GM23338 (cell line): Measurements from ENCODE around the gene FBLN1.
"Not testable (repeated sequence)": the region's sequence is repeated elsewhere in the genome, so short reads cannot be mapped to it uniquely, and the experiment has no call there.

Experiments used
- EZH2 ChIP-seq: fragments of 200-600 bp; sonication (generic); IDR thresholded peaks from one replicate; pipeline ENCODE4 v1.8.0; 2017; ENCODE audit warnings: antibody characterized with exemption, mild to moderate bottlenecking, low read depth; ENCODE audit not compliant: unreplicated experiment
- EZH2phosphoT487 ChIP-seq: fragments of 200-600 bp; sonication (generic); IDR thresholded peaks from one replicate; pipeline ENCODE4 v1.8.1; 2018; ENCODE audit warnings: antibody characterized with exemption; ENCODE audit not compliant: unreplicated experiment
- JUNB ChIP-seq: IDR thresholded peaks from one replicate; pipeline ENCODE4 v1.6.1; 2016; ENCODE audit warnings: antibody characterized with exemption; ENCODE audit not compliant: unreplicated experiment
- POLR2AphosphoS5 ChIP-seq: IDR thresholded peaks from 2 replicates; pipeline ENCODE4 v1.6.1; 2016; ENCODE audit warnings: antibody characterized with exemption, low read depth
- TF ChIP-seq, protein P1 (sequence below), 2 experiments: fragments of 200-600 bp in 1 of 2; sonication (generic) in 1 of 2; conservative IDR thresholded peaks; 2 replicates each; pipeline versions ENCODE4 v1.5.1 to v1.6.1; 2016 to 2017; ENCODE audit warnings: antibody characterized with exemption in 2 of 2, low read depth in 2 of 2, mild to moderate bottlenecking in 2 of 2, moderate library complexity in 1 of 2
- TF ChIP-seq, protein P2 (sequence below): IDR thresholded peaks from 2 replicates; pipeline ENCODE4 v1.6.1; 2016; ENCODE audit warnings: antibody characterized with exemption
- TF ChIP-seq, protein P3 (sequence below): IDR thresholded peaks from one replicate; pipeline ENCODE4 v1.6.1; 2018; ENCODE audit warnings: antibody characterized with exemption; ENCODE audit not compliant: unreplicated experiment

DNA sequence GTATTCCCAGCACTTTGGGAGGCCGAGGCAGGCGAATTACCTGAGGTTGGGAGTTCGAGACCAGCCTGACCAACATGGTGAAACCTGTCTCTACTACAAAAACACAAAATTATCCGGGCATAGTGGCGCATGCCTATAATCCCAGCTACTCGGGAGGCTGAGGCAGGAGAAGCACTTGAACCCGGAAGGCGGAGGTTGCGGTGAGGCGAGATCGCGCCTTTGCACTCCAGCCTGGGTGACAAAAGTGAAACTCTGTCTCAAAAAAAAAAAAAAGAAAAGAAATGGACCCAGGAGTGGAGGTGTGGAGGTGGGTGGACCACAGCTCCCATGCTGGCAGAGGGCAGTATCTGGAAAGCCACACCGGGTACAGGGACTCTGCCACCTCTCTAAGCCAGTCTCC is 7.1 kb upstream of the FBLN1 start:
- not testable (repeated sequence) for TF ChIP-seq EZH2, EZH2phosphoT487, POLR2AphosphoS5, JUNB
- TF ChIP-seq, protein P1, sequence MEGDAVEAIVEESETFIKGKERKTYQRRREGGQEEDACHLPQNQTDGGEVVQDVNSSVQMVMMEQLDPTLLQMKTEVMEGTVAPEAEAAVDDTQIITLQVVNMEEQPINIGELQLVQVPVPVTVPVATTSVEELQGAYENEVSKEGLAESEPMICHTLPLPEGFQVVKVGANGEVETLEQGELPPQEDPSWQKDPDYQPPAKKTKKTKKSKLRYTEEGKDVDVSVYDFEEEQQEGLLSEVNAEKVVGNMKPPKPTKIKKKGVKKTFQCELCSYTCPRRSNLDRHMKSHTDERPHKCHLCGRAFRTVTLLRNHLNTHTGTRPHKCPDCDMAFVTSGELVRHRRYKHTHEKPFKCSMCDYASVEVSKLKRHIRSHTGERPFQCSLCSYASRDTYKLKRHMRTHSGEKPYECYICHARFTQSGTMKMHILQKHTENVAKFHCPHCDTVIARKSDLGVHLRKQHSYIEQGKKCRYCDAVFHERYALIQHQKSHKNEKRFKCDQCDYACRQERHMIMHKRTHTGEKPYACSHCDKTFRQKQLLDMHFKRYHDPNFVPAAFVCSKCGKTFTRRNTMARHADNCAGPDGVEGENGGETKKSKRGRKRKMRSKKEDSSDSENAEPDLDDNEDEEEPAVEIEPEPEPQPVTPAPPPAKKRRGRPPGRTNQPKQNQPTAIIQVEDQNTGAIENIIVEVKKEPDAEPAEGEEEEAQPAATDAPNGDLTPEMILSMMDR (conservative IDR thresholded peaks at IDR 0.05; ENCODE audit: low read depth in 2 of 2): not testable (repeated sequence)
- TF ChIP-seq, protein P2, sequence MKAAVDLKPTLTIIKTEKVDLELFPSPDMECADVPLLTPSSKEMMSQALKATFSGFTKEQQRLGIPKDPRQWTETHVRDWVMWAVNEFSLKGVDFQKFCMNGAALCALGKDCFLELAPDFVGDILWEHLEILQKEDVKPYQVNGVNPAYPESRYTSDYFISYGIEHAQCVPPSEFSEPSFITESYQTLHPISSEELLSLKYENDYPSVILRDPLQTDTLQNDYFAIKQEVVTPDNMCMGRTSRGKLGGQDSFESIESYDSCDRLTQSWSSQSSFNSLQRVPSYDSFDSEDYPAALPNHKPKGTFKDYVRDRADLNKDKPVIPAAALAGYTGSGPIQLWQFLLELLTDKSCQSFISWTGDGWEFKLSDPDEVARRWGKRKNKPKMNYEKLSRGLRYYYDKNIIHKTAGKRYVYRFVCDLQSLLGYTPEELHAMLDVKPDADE: not testable (repeated sequence)
- TF ChIP-seq, protein P3, sequence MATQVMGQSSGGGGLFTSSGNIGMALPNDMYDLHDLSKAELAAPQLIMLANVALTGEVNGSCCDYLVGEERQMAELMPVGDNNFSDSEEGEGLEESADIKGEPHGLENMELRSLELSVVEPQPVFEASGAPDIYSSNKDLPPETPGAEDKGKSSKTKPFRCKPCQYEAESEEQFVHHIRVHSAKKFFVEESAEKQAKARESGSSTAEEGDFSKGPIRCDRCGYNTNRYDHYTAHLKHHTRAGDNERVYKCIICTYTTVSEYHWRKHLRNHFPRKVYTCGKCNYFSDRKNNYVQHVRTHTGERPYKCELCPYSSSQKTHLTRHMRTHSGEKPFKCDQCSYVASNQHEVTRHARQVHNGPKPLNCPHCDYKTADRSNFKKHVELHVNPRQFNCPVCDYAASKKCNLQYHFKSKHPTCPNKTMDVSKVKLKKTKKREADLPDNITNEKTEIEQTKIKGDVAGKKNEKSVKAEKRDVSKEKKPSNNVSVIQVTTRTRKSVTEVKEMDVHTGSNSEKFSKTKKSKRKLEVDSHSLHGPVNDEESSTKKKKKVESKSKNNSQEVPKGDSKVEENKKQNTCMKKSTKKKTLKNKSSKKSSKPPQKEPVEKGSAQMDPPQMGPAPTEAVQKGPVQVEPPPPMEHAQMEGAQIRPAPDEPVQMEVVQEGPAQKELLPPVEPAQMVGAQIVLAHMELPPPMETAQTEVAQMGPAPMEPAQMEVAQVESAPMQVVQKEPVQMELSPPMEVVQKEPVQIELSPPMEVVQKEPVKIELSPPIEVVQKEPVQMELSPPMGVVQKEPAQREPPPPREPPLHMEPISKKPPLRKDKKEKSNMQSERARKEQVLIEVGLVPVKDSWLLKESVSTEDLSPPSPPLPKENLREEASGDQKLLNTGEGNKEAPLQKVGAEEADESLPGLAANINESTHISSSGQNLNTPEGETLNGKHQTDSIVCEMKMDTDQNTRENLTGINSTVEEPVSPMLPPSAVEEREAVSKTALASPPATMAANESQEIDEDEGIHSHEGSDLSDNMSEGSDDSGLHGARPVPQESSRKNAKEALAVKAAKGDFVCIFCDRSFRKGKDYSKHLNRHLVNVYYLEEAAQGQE: not testable (repeated sequence)
